VCaP (cell line): ENCODE results near the gene ADCY2.

ENCODE experiments used
- H3K27ac ChIP-seq: fragments of 450-650 bp; 2 replicates; pipeline ENCODE4 v1.5.1; 2017
- CTCF ChIP-seq: fragments of 450-650 bp; conservative IDR thresholded peaks from 2 replicates; pipeline ENCODE4 v1.5.1; 2017; ENCODE audit warnings: mild to moderate bottlenecking, moderate library complexity

Gene ADCY2

DNA sequence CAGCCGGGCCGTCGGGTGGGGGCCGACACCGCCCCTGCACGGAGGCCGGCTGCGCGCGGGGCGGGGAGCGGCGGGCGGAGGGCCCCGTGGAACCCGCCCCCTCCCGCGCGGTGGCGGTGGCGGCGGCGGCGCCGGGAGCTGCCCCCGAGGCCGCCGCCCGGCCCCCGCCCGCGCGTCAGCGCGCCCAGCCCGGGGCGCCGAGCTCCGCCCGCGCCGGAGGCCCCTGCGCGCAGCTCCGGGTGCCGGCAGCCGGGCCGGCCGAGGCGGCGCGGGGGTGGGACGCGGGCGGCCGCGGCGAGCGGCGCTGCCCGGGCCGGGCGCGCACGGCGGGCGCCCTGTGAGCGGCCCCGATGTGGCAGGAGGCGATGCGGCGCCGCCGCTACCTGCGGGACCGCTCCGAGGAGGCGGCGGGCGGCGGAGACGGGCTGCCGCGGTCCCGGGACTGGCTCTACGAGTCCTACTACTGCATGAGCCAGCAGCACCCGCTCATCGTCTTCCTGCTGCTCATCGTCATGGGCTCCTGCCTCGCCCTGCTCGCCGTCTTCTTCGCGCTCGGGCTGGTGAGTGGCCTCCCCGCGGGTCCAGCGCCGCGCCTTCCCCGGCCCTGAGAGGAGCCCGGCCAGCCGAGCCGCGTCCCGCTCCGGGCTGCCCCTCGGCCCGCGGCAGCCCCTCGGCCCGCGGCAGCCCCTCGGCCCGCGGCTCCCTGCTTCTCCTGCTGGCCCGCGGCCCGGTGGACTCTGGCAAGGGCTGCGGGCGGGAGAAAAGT is at the start of gene ADCY2:
ADCY2 (plus strand) TSS at position 192 of the 766 bp plus-strand sequence; CDS start at position 351, 159 bp downstream.
- H3K27ac ChIP-seq, result peak within 1 kb of the TSS; percentile 88
- no peak for TF ChIP-seq CTCF

- TF ChIP-seq CTCF, result no peak
- H3K27ac ChIP-seq, result no peak overlapping the region
Observed at GRCh38 chr5:7347377-7347776, 48.6 kb upstream of the ADCY2 start.

DNA sequence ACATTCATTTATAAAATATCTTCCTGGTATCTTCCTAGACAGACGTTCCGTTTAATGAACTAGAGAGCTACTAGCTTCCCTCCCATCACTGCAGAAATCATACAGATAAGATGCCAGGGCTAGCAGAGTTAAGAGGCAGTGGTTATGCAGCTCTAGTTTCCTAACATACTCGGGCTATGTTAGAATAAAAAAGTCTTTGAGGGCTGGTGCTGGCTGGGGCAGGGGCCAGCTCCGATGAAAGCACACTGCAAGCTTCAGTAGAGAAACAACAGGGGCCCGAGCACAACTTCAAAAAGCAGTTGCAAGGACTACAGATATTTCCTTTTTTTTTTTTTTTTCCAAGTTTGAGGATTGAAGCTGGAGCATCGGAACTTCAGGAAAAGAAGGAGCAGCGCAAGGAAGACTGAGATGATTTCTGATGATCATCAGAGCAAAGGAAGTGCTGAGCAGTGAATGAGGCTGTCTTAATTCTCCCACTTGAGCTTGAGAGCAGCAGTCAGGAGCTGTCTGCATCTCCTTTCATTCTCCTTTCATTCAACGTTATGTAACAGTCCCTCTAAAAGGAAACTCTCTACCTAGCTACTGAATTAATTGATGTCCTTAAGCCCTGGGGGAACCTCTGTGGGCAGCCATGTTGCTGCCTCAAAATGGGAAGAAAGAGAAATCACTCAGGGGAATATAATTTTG is 47.6 kb upstream of the ADCY2 start:
- TF ChIP-seq CTCF, result no peak
- H3K27ac ChIP-seq, result no peak overlapping the region

DNA sequence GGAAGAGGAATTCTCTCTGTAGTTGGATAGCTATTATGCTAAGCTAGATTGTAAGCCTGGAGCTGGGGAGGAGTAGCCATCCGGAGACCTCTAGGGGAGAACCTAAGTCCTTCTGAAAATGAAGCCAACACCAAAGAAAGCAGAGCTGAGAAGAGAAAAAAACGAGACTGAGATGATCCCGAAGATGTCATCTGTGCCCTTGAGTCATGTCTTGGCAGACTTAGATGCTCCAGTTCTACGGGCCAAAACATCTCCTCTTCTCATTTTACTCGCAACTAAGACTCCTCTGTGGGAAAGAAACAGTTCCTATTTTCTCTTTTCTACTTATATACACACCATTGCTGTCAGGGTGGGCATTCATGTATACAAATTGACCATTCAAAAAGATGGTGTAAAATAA is 34.3 kb upstream of the ADCY2 start:
- H3K27ac ChIP-seq, result no peak overlapping the region
- no peak for TF ChIP-seq CTCF

- no peak for TF ChIP-seq CTCF
- H3K27ac ChIP-seq, result no peak overlapping the region
Observed at GRCh38 chr5:7363067-7363677, 32.8 kb upstream of the ADCY2 start.

- no peak overlapping the region for H3K27ac ChIP-seq
- TF ChIP-seq CTCF, result no peak
Observed at GRCh38 chr5:7364226-7364875, 31.6 kb upstream of the ADCY2 start.

DNA sequence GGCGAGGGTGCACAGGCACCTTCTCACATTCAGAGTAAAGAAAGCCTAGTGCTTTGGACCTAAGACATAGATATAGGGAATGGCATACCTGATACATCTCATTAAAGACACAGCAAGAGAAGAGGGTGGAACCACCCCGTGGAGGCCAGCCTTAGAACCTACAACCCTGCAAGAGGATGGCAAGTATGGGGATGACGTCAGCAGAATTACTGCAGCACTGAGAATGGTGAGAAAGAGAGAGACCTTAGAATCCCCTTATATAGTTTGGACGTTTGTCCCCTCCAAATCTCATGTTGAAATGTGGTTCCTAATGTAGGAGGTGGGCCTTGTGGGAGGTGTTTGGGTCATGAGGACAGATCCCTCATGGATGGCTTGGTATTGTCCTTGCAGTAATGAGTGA is 28.2 kb upstream of the ADCY2 start:
- no peak for TF ChIP-seq CTCF
- no peak overlapping the region for H3K27ac ChIP-seq
